ENCODE data around the gene CCKAR. TPM values are rescaled to one million over a fixed set of nuclear protein-coding genes. Genes with fewer than 3 reads are reported as not detected.

The CCKAR gene
- polyA plus RNA-seq, 3 donors: not detected

DNA sequence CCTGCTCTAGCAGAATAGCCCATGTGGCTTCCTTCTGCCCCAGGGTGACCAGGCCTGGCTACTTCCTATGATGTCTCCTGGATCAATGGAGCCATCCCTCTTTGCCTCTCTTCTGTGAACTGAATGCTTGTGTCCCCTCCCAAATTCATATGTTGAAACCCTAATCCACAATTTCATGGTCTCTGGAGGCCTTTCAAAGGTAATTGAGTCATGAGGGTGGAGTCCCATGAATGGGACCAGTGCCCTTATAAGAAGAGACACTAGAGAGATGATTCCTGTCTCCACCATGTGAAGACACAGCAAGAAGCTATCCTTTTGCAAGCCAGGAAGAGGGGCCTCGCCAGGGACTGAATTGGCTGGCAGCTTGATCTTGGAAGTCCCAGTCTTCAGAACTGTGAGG, 18.4 kb downstream of the CCKAR start:
- no peaks in the 10 kb centered on the region for H3K4me1 ChIP-seq (ENCODE audit: control insufficient read depth in 1 of 2, insufficient read depth in 2 of 2, low read length in 2 of 2)
- H3K27ac ChIP-seq (ENCODE audit: low read depth in 1 of 2, low read length in 2 of 2): no peak overlapping the region
- TF ChIP-seq, protein P1, sequence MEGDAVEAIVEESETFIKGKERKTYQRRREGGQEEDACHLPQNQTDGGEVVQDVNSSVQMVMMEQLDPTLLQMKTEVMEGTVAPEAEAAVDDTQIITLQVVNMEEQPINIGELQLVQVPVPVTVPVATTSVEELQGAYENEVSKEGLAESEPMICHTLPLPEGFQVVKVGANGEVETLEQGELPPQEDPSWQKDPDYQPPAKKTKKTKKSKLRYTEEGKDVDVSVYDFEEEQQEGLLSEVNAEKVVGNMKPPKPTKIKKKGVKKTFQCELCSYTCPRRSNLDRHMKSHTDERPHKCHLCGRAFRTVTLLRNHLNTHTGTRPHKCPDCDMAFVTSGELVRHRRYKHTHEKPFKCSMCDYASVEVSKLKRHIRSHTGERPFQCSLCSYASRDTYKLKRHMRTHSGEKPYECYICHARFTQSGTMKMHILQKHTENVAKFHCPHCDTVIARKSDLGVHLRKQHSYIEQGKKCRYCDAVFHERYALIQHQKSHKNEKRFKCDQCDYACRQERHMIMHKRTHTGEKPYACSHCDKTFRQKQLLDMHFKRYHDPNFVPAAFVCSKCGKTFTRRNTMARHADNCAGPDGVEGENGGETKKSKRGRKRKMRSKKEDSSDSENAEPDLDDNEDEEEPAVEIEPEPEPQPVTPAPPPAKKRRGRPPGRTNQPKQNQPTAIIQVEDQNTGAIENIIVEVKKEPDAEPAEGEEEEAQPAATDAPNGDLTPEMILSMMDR (IDR thresholded peaks at IDR 0.05): no peak
- no peaks in the 10 kb centered on the region for H3K9me3 ChIP-seq (replicated peaks in 1 of 2; ENCODE audit: control insufficient read depth in 1 of 2, insufficient read depth in 1 of 2, low read length in 2 of 2)
- no peak overlapping the region for H3K4me3 ChIP-seq (replicated peaks in 1 of 3; ENCODE audit: low read depth in 2 of 3, low read length in 3 of 3)
- H3K4me2 ChIP-seq (replicated peaks; ENCODE audit: extremely low read depth, low read length, poor library complexity, severe bottlenecking): no peak overlapping the region
- no peaks in the 10 kb centered on the region for H3K4me1 Mint-ChIP-seq
- no peak overlapping the region for H3K9ac ChIP-seq (ENCODE audit: insufficient read depth, low read length, poor library complexity, severe bottlenecking)
- no peak overlapping the region for H3K27ac Mint-ChIP-seq
- no peak overlapping the region for H3K4me3 Mint-ChIP-seq
- no peaks in the 10 kb centered on the region for H4K20me1 ChIP-seq (ENCODE audit: insufficient read depth, low read length)
- no peaks in the 10 kb centered on the region for H3K79me2 ChIP-seq (ENCODE audit: insufficient read depth, low read length)
- intact Hi-C loops (cut with micrococcal nuclease): no loop called here
- DNase-seq: no peak
- no peaks in the 10 kb centered on the region for H3K36me3 Mint-ChIP-seq
- no peak overlapping the region for H2AFZ ChIP-seq (ENCODE audit: insufficient read depth, low read depth, low read length, poor library complexity, severe bottlenecking)
- peaks cover 0 to 3% (median 0%) of the 10 kb centered on the region in 3 donors for H3K27me3 Mint-ChIP-seq (ENCODE audit: low read depth in 3 of 3)
- peaks cover 0 to 5% (median 2%) of the 10 kb centered on the region in 7 donors for H3K9me3 Mint-ChIP-seq
- H3K36me3 ChIP-seq (replicated peaks in 1 of 2; ENCODE audit: control insufficient read depth in 1 of 2, insufficient read depth in 2 of 2, low read length in 2 of 2): no peaks in the 10 kb centered on the region
- WGBS (ENCODE audit: insufficient coverage): no CpG with 5 or more reads among the region's 1 CpG
- H3K27me3 ChIP-seq (ENCODE audit: control insufficient read depth in 2 of 2, insufficient read depth in 2 of 2, low read length in 2 of 2): no peaks in the 10 kb centered on the region

DNA sequence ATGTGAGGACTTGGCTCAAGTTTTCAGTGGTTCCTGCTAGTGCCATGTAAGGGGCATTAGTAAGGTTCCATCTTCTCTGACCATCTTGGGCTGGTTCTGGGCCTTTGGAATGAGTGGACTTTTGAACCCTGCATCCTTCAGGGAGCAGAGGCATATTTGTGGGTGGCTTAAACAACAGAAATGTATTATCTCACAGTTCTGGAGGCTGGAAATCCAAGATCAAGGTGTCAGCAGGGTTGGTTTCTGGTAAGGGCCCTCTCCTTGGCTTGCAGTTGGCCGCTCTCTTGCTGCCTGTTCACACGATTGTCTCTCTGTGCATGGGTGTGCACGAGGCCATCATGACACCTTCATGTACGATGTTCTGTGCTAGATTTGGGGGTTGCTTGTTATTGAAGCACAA, 21.3 kb downstream of the CCKAR start:
- Mint-ChIP-seq H3K27ac (no peak overlapping the region), H3K4me3 (no peak overlapping the region), H3K36me3 (no peaks in the 10 kb centered on the region), H3K27me3 (ENCODE audit: low read depth in 3 of 3) (peaks cover 0 to 3% (median 1%) of the 10 kb centered on the region in 3 donors), H3K4me1 (no peaks in the 10 kb centered on the region), H3K9me3 (peaks cover 0 to 5% (median 2%) of the 10 kb centered on the region in 7 donors)
- Histone ChIP-seq H3K4me2 (replicated peaks; ENCODE audit: extremely low read depth, low read length, poor library complexity, severe bottlenecking) (no peak overlapping the region), H4K20me1 (ENCODE audit: insufficient read depth, low read length) (no peaks in the 10 kb centered on the region), H3K27me3 (ENCODE audit: control insufficient read depth in 2 of 2, insufficient read depth in 2 of 2, low read length in 2 of 2) (no peaks in the 10 kb centered on the region), H3K4me3 (replicated peaks in 1 of 3; ENCODE audit: low read depth in 2 of 3, low read length in 3 of 3) (no peak overlapping the region), H3K9me3 (replicated peaks in 1 of 2; ENCODE audit: control insufficient read depth in 1 of 2, insufficient read depth in 1 of 2, low read length in 2 of 2) (no peaks in the 10 kb centered on the region), H3K27ac (ENCODE audit: low read depth in 1 of 2, low read length in 2 of 2) (no peak overlapping the region), H2AFZ (ENCODE audit: insufficient read depth, low read depth, low read length, poor library complexity, severe bottlenecking) (no peak overlapping the region), H3K36me3 (replicated peaks in 1 of 2; ENCODE audit: control insufficient read depth in 1 of 2, insufficient read depth in 2 of 2, low read length in 2 of 2) (no peaks in the 10 kb centered on the region), H3K4me1 (ENCODE audit: control insufficient read depth in 1 of 2, insufficient read depth in 2 of 2, low read length in 2 of 2) (no peaks in the 10 kb centered on the region), H3K79me2 (ENCODE audit: insufficient read depth, low read length) (no peaks in the 10 kb centered on the region), H3K9ac (ENCODE audit: insufficient read depth, low read length, poor library complexity, severe bottlenecking) (no peak overlapping the region)
- TF ChIP-seq, protein P1 (IDR thresholded peaks at IDR 0.05): no peak
- DNase-seq: no peak
- intact Hi-C loops (cut with micrococcal nuclease): no loop called here
- WGBS (ENCODE audit: insufficient coverage): 50% methylated on average over 2 of the region's 4 CpGs

Data from CD14-positive monocyte (primary cell).